ENCODE measurements around the gene ADAMTS2. TPM values are rescaled to one million over a fixed set of nuclear protein-coding genes. Genes with fewer than 3 reads are reported as not detected.

Gene ADAMTS2
- total RNA-seq, 1 donor from 2014 or later: 93.2 TPM

DNA sequence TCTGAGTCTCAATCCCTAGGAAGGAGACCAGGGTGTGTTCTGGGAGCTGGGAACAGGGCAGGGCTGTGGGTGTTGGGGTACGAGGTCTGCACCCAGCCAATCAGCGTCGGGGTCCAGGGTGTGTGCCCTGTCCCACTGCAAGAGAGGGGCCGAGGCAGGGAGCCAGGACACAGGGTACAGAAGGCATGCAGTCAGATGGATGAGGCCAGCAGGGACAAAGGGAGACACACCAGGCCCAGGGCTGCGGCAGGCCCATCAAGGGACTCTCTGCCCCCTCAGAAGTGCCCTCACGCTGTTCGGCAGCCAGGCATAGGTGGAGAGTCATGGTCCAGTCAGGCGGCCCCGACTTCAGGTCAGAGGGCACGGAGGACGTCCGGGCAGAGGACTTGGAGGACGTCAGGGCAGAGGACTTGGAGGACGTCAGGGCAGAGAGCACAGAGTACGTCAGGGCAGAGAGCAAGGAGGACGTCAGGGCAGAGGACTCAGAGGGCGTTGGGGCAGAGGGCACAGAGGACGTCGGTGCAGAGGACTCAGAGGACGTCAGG lies 28.8 kb upstream of the ADAMTS2 start:
- H3K27ac Mint-ChIP-seq (ENCODE audit: unreplicated experiment): no peak overlapping the region

DNA sequence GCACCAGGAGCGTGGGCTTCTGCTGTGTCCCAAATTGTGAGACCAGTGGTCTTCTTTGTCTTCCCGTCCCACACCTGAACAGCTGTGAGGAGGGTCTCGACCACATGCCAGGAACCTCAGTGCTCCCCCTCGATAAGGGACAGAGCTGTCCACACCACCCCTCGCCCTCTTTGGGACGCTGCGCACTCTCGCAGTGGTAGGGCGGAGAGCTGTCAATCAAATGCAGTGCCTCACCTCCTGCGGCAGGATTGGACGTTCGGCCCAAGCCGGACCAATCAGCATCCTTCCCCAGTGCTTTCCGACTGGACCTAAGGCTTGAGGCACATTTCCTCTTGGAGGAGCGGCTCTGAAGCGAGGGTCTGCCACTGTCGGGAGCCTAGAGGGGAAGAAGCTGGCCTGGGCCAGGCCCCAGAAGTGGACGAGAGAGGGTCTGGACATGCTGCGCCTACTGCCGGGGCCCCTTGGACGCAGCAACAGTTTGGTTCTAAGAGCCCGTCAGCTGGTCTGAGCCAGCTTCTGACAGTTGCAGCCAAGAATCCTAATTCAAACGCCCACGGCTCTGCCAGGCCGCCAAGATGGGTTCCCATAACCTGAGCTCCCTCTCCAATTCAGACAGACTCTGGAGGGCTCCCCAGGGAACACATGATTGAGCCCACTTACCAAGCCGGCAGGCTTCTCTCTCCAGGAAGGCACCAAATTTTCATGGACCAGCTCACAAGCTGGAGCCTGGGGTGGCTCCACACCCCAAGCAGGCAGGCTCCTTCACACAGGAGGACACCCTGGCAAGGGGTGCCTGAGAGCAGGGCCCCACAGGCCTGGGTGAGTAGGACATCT lies 28.1 kb upstream of the ADAMTS2 start:
- Mint-ChIP-seq H3K27me3 (ENCODE audit: low read depth) (no peaks in the 10 kb centered on the region), H3K9me3 (ENCODE audit: low read depth) (no peaks in the 10 kb centered on the region), H3K27ac (ENCODE audit: unreplicated experiment) (no peak overlapping the region), H3K4me3 (ENCODE audit: unreplicated experiment) (no peak overlapping the region), H3K4me1 (ENCODE audit: low read depth) (peaks cover 23% of the 10 kb centered on the region), H3K36me3 (ENCODE audit: low read depth) (peaks cover 4% of the 10 kb centered on the region)
- TF ChIP-seq, protein P1, sequence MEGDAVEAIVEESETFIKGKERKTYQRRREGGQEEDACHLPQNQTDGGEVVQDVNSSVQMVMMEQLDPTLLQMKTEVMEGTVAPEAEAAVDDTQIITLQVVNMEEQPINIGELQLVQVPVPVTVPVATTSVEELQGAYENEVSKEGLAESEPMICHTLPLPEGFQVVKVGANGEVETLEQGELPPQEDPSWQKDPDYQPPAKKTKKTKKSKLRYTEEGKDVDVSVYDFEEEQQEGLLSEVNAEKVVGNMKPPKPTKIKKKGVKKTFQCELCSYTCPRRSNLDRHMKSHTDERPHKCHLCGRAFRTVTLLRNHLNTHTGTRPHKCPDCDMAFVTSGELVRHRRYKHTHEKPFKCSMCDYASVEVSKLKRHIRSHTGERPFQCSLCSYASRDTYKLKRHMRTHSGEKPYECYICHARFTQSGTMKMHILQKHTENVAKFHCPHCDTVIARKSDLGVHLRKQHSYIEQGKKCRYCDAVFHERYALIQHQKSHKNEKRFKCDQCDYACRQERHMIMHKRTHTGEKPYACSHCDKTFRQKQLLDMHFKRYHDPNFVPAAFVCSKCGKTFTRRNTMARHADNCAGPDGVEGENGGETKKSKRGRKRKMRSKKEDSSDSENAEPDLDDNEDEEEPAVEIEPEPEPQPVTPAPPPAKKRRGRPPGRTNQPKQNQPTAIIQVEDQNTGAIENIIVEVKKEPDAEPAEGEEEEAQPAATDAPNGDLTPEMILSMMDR (IDR thresholded peaks at IDR 0.05): no peak
- DNase-seq (ENCODE audit: low spot score): peak; percentile 77

More for the DNA sequence above, 28.8 kb upstream of the ADAMTS2 start:
- TF ChIP-seq, protein P1 (IDR thresholded peaks at IDR 0.05): no peak
- Mint-ChIP-seq H3K36me3 (ENCODE audit: low read depth) (peaks cover 4% of the 10 kb centered on the region), H3K4me1 (ENCODE audit: low read depth) (peaks cover 30% of the 10 kb centered on the region), H3K4me3 (ENCODE audit: unreplicated experiment) (no peak overlapping the region), H3K9me3 (ENCODE audit: low read depth) (no peaks in the 10 kb centered on the region), H3K27me3 (ENCODE audit: low read depth) (no peaks in the 10 kb centered on the region)
- DNase-seq (ENCODE audit: low spot score): peak; percentile 70

DNA sequence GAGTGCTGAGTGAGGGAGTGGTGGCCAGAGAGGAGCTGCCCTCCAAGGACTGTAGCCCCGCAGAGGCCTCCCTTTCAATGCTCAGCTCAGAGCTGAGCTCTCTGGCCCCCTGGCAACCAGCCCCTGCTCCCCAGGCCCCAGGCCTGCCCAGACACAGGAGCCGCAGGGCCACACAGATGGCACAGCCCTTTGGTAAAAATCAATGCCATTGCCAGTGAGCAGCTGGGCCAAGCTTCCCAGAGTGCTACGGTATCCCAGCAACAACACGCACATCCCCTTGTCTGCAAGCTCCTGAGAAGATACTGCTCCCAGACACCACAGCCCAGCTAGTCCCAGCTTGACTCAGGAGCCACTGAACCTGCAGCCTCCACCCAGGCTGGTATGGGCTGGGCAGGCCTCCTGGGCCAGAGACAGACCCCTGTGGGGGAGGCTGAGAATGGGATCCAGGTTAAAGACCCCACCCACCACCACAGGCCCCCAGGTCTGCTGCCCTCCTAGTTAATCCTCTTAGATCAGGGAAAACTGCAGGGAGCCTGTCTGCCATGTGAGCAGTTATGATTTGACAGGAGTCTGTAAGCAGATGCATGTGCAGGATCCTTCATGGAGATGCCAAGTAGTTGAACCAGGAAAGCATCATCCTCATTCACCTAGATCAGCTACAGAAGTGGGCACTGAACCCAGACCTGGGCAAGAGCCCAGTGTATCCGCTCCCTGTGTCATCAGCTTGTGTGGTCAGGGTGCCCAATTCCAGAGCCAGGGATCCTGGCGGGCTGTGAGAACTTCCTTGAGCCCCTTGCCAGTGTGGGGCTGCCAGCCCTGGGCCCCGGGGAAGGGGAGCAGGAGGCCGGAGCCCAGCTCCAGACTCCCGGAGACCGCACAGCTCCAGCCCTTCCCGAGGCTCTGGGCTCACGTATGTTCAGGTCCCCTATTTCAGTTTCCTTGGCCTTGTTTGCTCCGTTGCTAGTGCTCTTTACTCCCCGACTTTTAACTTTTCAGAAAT lies 26.7 kb upstream of the ADAMTS2 start:
- H3K9me3 Mint-ChIP-seq (ENCODE audit: low read depth): no peaks in the 10 kb centered on the region
- no peak overlapping the region for H3K4me3 Mint-ChIP-seq (ENCODE audit: unreplicated experiment)
- TF ChIP-seq, protein P1 (IDR thresholded peaks at IDR 0.05): no peak
- no peak overlapping the region for H3K27ac Mint-ChIP-seq (ENCODE audit: unreplicated experiment)
- peak; percentile 62 for DNase-seq (ENCODE audit: low spot score)
- peaks cover 9% of the 10 kb centered on the region for H3K4me1 Mint-ChIP-seq (ENCODE audit: low read depth)
- no peaks in the 10 kb centered on the region for H3K27me3 Mint-ChIP-seq (ENCODE audit: low read depth)
- H3K36me3 Mint-ChIP-seq (ENCODE audit: low read depth): peaks cover 4% of the 10 kb centered on the region

DNA sequence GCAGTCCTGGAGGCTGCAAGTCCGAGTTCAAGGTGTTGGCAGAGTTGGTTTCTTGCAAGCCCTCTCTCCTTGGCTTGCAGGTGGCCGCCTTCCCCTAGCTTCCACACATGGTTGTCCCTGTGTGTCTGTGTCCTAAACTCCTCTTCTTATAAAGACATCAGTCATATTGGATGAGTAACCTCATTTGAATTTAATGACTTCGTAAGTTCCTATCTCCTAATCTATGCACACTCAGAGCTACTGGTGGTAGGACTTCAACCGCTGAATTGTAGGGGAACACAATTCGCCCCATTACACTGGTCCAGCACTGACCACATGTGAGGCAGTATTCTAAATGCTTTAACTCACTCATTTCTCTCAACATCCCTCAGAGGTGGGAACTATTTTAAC lies 25.9 kb upstream of the ADAMTS2 start:
- Mint-ChIP-seq H3K27me3 (ENCODE audit: low read depth) (peaks cover 4% of the 10 kb centered on the region), H3K4me3 (ENCODE audit: unreplicated experiment) (no peak overlapping the region), H3K9me3 (ENCODE audit: low read depth) (no peaks in the 10 kb centered on the region), H3K36me3 (ENCODE audit: low read depth) (peaks cover 4% of the 10 kb centered on the region), H3K4me1 (ENCODE audit: low read depth) (peaks cover 5% of the 10 kb centered on the region), H3K27ac (ENCODE audit: unreplicated experiment) (no peak overlapping the region)
- TF ChIP-seq, protein P1 (IDR thresholded peaks at IDR 0.05): no peak
- DNase-seq (ENCODE audit: low spot score): no peak
